Endothelial cell of umbilical vein (primary cell): ENCODE measurements around the gene GGT6. TPM values are rescaled to one million over a fixed set of nuclear protein-coding genes. Genes with fewer than 3 reads are reported as not detected.

Experiments
- BruUV-seq: library from RNA; stranded (reverse); fragments of 400-500 nt; replicated peaks from 2 replicates; lab custom pipeline; 2021; lab: Mats Ljungman, UMichigan
- CTCF ChIA-PET: fragments of 300-600, 350-600 bp; sonication (Branson Sonifier 250); formaldehyde crosslinking; loops from one replicate; lab custom pipeline; 2021; ENCODE audit warnings: antibody characterized with exemption, inconsistent platforms; lab: Charles Lee
- POLR2A ChIA-PET: fragments of 300-600, 350-600 bp; sonication (Branson Sonifier 250); formaldehyde crosslinking; loops from one replicate; lab custom pipeline; 2021; ENCODE audit warnings: antibody characterized with exemption, inconsistent platforms; lab: Charles Lee
- DNase-seq: peaks from one replicate; pipeline ENCODE4 v3.0.0-alpha.2; 2011; ENCODE audit warnings: low read depth, low spot score
- FAIRE-seq: peaks from 2 replicates; lab custom pipeline; 2011; peaks lifted over from hg19 to GRCh38; lab: Jason Lieb, UNC
- H2AFZ ChIP-seq: 2 replicates; pipeline ENCODE4 v1.6.0; 2012; ENCODE audit warnings: low read depth, low read length, control low read depth, inconsistent platforms
- H3K27ac ChIP-seq: 2 replicates; pipeline ENCODE4 v1.5.1; 2011; ENCODE audit warnings: low read depth, mild to moderate bottlenecking, control low read depth, low read length, moderate library complexity; ENCODE audit not compliant: insufficient read depth
- H3K27me3 ChIP-seq, 2 experiments: 2 replicates each; pipeline versions ENCODE4 v1.6.0 to v1.6.1; 2011; ENCODE audit warnings: low read length in 2 of 2, mixed read lengths in 1 of 2; ENCODE audit not compliant: control insufficient read depth in 2 of 2, insufficient read depth in 2 of 2
- H3K36me3 ChIP-seq, 2 experiments: 2 replicates in 1 of 2; 3 replicates in 1 of 2; pipeline ENCODE4 v1.5.1; 2011; ENCODE audit warnings: low read length in 2 of 2, mild to moderate bottlenecking in 1 of 2, moderate library complexity in 1 of 2; ENCODE audit not compliant: control insufficient read depth in 2 of 2, insufficient read depth in 2 of 2; ENCODE audit errors: extremely low read depth in 1 of 2
- H3K4me1 ChIP-seq: 3 replicates; pipeline ENCODE4 v1.5.1; 2011; ENCODE audit warnings: mild to moderate bottlenecking, low read length; ENCODE audit not compliant: control insufficient read depth, insufficient read depth; ENCODE audit errors: extremely low read depth
- H3K4me2 ChIP-seq: 2 replicates; pipeline ENCODE4 v1.6.1; 2011; ENCODE audit warnings: low read length, control low read depth, mixed read lengths; ENCODE audit not compliant: insufficient read depth
- H3K4me3 ChIP-seq, 3 experiments: fragments of 200-600 bp in 1 of 3; sonication (generic), shearing (Covaris generic) in 1 of 3; replicated peaks in 1 of 3; 2 replicates each; pipeline ENCODE4 v1.5.1; 2011 to 2016; ENCODE audit warnings: control low read depth in 3 of 3, low read length in 3 of 3, mild to moderate bottlenecking in 2 of 3, inconsistent platforms in 1 of 3, low read depth in 1 of 3, moderate library complexity in 1 of 3; ENCODE audit not compliant: insufficient read depth in 1 of 3
- H3K79me2 ChIP-seq: 2 replicates; pipeline ENCODE4 v1.6.0; 2012; ENCODE audit warnings: low read length, inconsistent platforms; ENCODE audit not compliant: control insufficient read depth, insufficient read depth
- H3K9ac ChIP-seq: replicated peaks from 2 replicates; pipeline ENCODE3; 2011; ENCODE audit warnings: low read length, control low read depth; ENCODE audit not compliant: insufficient read depth; ENCODE audit errors: extremely low read depth
- H3K9me1 ChIP-seq: replicated peaks from 3 replicates; pipeline ENCODE4 v1.6.0; 2011; ENCODE audit warnings: mild to moderate bottlenecking, low read length; ENCODE audit not compliant: control insufficient read depth, insufficient read depth; ENCODE audit errors: extremely low read depth
- H3K9me3 ChIP-seq: replicated peaks from 2 replicates; pipeline ENCODE4 v1.5.1; 2012; ENCODE audit warnings: low read length, inconsistent platforms; ENCODE audit not compliant: control insufficient read depth, insufficient read depth
- H4K20me1 ChIP-seq: replicated peaks from 2 replicates; pipeline ENCODE3; 2011; ENCODE audit warnings: mild to moderate bottlenecking, low read length; ENCODE audit not compliant: control insufficient read depth, insufficient read depth; ENCODE audit errors: extremely low read depth
- FOS ChIP-seq: IDR thresholded peaks from 2 replicates; pipeline ENCODE4 v1.6.1; 2011; ENCODE audit warnings: mild to moderate bottlenecking, low read length, moderate library complexity, borderline replicate concordance; ENCODE audit not compliant: insufficient read depth
- GATA2 ChIP-seq: IDR thresholded peaks from 2 replicates; pipeline ENCODE4 v1.7.0; 2011; ENCODE audit warnings: low read depth, mild to moderate bottlenecking, moderate library complexity, mixed read lengths, low read length; ENCODE audit not compliant: insufficient read length, insufficient read depth
- JUN ChIP-seq: IDR thresholded peaks from 2 replicates; pipeline ENCODE4 v1.6.1; 2011; ENCODE audit warnings: borderline replicate concordance, low read depth; ENCODE audit not compliant: insufficient read length, insufficient read depth
- MAX ChIP-seq: IDR thresholded peaks from 2 replicates; pipeline ENCODE4 v1.6.1; 2011; ENCODE audit not compliant: insufficient read depth, insufficient read length
- MYC ChIP-seq: IDR thresholded peaks from one replicate; pipeline ENCODE4 v1.6.1; 2011; ENCODE audit warnings: mild to moderate bottlenecking, low read depth, low read length
- POLR2A ChIP-seq: IDR thresholded peaks from 2 replicates; pipeline ENCODE4 v1.6.1; 2012; ENCODE audit warnings: low read depth, mild to moderate bottlenecking, control low read depth, low read length
- POLR2AphosphoS5 ChIP-seq: IDR thresholded peaks from 2 replicates; pipeline ENCODE4 v1.6.1; 2012; ENCODE audit warnings: low read depth, mild to moderate bottlenecking, control low read depth, low read length, moderate library complexity; ENCODE audit not compliant: insufficient read depth
- dilution Hi-C: fragments of 300-500 bp; cut with MboI; formaldehyde crosslinking; loops from one replicate; pipeline ENCODE4 v1.15.0; 2019; ENCODE audit warnings: low sequenced_read_pairs; ENCODE audit not compliant: extremely low pct_ligation_motif_present
- intact Hi-C: fragments of 100-400 bp; cut with micrococcal nuclease; formaldehyde crosslinking; loops from one replicate; pipeline ENCODE4 v1.10.0; 2022
- polyA plus RNA-seq, 4 experiments: library from polyadenylated mRNA; depleted of rRNA in 3 of 4; stranded (reverse) in 3 of 4; unstranded in 1 of 4; fragments of >200 nt; gene quantifications; 2 replicates each; pipeline versions ENCODE4 v1.2.1 to v1.2.3, GENCODE V29; 2011 to 2012; ENCODE audit warnings: missing spikeins in 1 of 4
- total RNA-seq: library from RNA; stranded (reverse); gene quantifications from 2 replicates; pipeline ENCODE4 v1.2.3, GENCODE V29; 2021
- TF ChIP-seq, protein P1 (sequence below), 2 donors: IDR thresholded peaks; 1 replicate in 1 of 2; 2 replicates in 1 of 2; pipeline ENCODE4 v1.5.1; 2011; ENCODE audit warnings: low read length in 2 of 2, mild to moderate bottlenecking in 2 of 2, moderate library complexity in 2 of 2, control low read depth in 1 of 2, inconsistent platforms in 1 of 2, low read depth in 1 of 2; ENCODE audit not compliant: insufficient read depth in 1 of 2; ENCODE audit errors: extremely low read depth in 1 of 2

The GGT6 gene
- total and polyA plus RNA-seq, 2 donors (not counting 3 experiments of a cell fraction or from before 2014, with no cell fraction given) = not detected

GRCh38 chr17:4572131-4572530, 11.8 kb upstream of the GGT6 start:
- Histone ChIP-seq H4K20me1 (no peaks in the 10 kb centered on the region), H3K4me1 (no peaks in the 10 kb centered on the region), H3K4me3 (no peak overlapping the region), H3K27ac (no peak overlapping the region), H3K79me2 (no peaks in the 10 kb centered on the region), H3K4me2 (no peak overlapping the region), H3K9me1 (no peaks in the 10 kb centered on the region), H2AFZ (no peak overlapping the region), H3K9ac (no peak overlapping the region), H3K36me3 (no peaks in the 10 kb centered on the region), H3K27me3 (peaks cover 0 to 7% of the 10 kb centered on the region in 2 experiments), H3K9me3 (no peaks in the 10 kb centered on the region)
- DNase-seq = no peak
- intact Hi-C loops (no loop called here), dilution Hi-C loops (no loop called here)
- ChIA-PET CTCF (no interaction called here), POLR2A (no interaction called here)
- TF ChIP-seq MAX (no peak), POLR2AphosphoS5 (no peak), GATA2 (no peak), FOS (no peak), JUN (no peak), POLR2A (no peak), MYC (no peak)
- TF ChIP-seq, protein P1, sequence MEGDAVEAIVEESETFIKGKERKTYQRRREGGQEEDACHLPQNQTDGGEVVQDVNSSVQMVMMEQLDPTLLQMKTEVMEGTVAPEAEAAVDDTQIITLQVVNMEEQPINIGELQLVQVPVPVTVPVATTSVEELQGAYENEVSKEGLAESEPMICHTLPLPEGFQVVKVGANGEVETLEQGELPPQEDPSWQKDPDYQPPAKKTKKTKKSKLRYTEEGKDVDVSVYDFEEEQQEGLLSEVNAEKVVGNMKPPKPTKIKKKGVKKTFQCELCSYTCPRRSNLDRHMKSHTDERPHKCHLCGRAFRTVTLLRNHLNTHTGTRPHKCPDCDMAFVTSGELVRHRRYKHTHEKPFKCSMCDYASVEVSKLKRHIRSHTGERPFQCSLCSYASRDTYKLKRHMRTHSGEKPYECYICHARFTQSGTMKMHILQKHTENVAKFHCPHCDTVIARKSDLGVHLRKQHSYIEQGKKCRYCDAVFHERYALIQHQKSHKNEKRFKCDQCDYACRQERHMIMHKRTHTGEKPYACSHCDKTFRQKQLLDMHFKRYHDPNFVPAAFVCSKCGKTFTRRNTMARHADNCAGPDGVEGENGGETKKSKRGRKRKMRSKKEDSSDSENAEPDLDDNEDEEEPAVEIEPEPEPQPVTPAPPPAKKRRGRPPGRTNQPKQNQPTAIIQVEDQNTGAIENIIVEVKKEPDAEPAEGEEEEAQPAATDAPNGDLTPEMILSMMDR (IDR thresholded peaks at IDR 0.05; ENCODE audit: extremely low read depth in 1 of 2, insufficient read depth in 1 of 2, low read depth in 1 of 2, low read length in 2 of 2) = no peak
- no TSS peak for BruUV-seq
- FAIRE-seq = no peak
